Neuronal stem cell (in vitro differentiated cells): Measurements from ENCODE around the gene TMEM233.

ENCODE experiments used
- DNase-seq: peaks from one replicate; pipeline ENCODE4 v3.0.0-alpha.2; 2013; ENCODE audit warnings: low spot score
- H2AFZ ChIP-seq: one replicate; pipeline ENCODE4 v1.6.1; 2013; ENCODE audit warnings: mild to moderate bottlenecking, low read length, inconsistent platforms
- H2AK5ac ChIP-seq: 2 replicates; pipeline ENCODE4 v1.6.1; 2013; ENCODE audit warnings: low read depth, mild to moderate bottlenecking, inconsistent platforms, low read length, moderate library complexity, mixed read lengths
- H2BK120ac ChIP-seq: 2 replicates; pipeline ENCODE4 v1.6.1; 2013; ENCODE audit warnings: low read depth, mild to moderate bottlenecking, inconsistent platforms, low read length, moderate library complexity, mixed read lengths
- H2BK12ac ChIP-seq: one replicate; pipeline ENCODE4 v1.6.1; 2013; ENCODE audit warnings: low read length, inconsistent platforms
- H2BK15ac ChIP-seq: 2 replicates; pipeline ENCODE4 v1.6.1; 2013; ENCODE audit warnings: mild to moderate bottlenecking, low read length, inconsistent platforms, mixed read lengths
- H2BK5ac ChIP-seq: one replicate; pipeline ENCODE4 v1.6.1; 2013; ENCODE audit warnings: inconsistent platforms, mild to moderate bottlenecking, low read length, moderate library complexity
- H3K14ac ChIP-seq: one replicate; pipeline ENCODE4 v1.6.1; 2013; ENCODE audit warnings: low read length, inconsistent platforms
- H3K18ac ChIP-seq: 2 replicates; pipeline ENCODE4 v1.6.1; 2013; ENCODE audit warnings: low read length, inconsistent platforms
- H3K23ac ChIP-seq: 2 replicates; pipeline ENCODE4 v1.6.1; 2013; ENCODE audit warnings: low read depth, mild to moderate bottlenecking, mixed read lengths, low read length, inconsistent platforms; ENCODE audit not compliant: poor library complexity
- H3K27ac ChIP-seq: replicated peaks from 3 replicates; pipeline ENCODE4 v1.5.1; 2013; ENCODE audit warnings: low read length, inconsistent platforms
- H3K27me3 ChIP-seq, 3 experiments: 2 replicates each; pipeline ENCODE4 v1.6.1; 2013; ENCODE audit warnings: low read length in 3 of 3, mild to moderate bottlenecking in 2 of 3, inconsistent platforms in 1 of 3, low read depth in 1 of 3, mixed read lengths in 1 of 3, moderate library complexity in 1 of 3; ENCODE audit not compliant: control insufficient read depth in 3 of 3, insufficient read depth in 3 of 3
- H3K36me3 ChIP-seq, 2 donors: replicated peaks in 1 of 2; 2 replicates each; pipeline ENCODE4 v1.6.1; 2013; ENCODE audit warnings: low read length in 2 of 2; ENCODE audit not compliant: control insufficient read depth in 2 of 2, insufficient read depth in 2 of 2
- H3K4ac ChIP-seq: 2 replicates; pipeline ENCODE4 v1.6.1; 2013; ENCODE audit warnings: inconsistent platforms, mild to moderate bottlenecking, low read length, moderate library complexity
- H3K4me1 ChIP-seq, 2 donors: 1 replicate in 1 of 2; 2 replicates in 1 of 2; pipeline ENCODE4 v1.6.1; 2013; ENCODE audit warnings: low read length in 2 of 2, low read depth in 1 of 2; ENCODE audit not compliant: control insufficient read depth in 2 of 2, insufficient read depth in 1 of 2
- H3K4me2 ChIP-seq: one replicate; pipeline ENCODE4 v1.6.1; 2013; ENCODE audit warnings: mild to moderate bottlenecking, low read length, inconsistent platforms; ENCODE audit not compliant: insufficient read depth, poor library complexity, severe bottlenecking
- H3K4me3 ChIP-seq, 2 donors: 2 replicates each; pipeline ENCODE4 v1.5.1; 2013; ENCODE audit warnings: low read length in 2 of 2, mild to moderate bottlenecking in 2 of 2, inconsistent platforms in 1 of 2, moderate library complexity in 1 of 2
- H3K79me1 ChIP-seq: one replicate; pipeline ENCODE4 v1.6.1; 2013; ENCODE audit warnings: low read depth, mild to moderate bottlenecking, inconsistent platforms, low read length, moderate library complexity
- H3K9ac ChIP-seq: one replicate; pipeline ENCODE4 v1.6.1; 2013; ENCODE audit warnings: mild to moderate bottlenecking, low read depth, low read length, inconsistent platforms; ENCODE audit not compliant: poor library complexity
- H3K9me3 ChIP-seq, 2 donors: replicated peaks in 1 of 2; 2 replicates each; pipeline versions ENCODE3 to v1.6.1; 2013; ENCODE audit warnings: low read length in 2 of 2, mild to moderate bottlenecking in 2 of 2, inconsistent platforms in 1 of 2, low read depth in 1 of 2, mixed read lengths in 1 of 2, moderate library complexity in 1 of 2; ENCODE audit not compliant: control insufficient read depth in 2 of 2, insufficient read depth in 1 of 2
- H4K8ac ChIP-seq: one replicate; pipeline ENCODE4 v1.6.1; 2013; ENCODE audit warnings: low read depth, mild to moderate bottlenecking, inconsistent platforms, low read length, moderate library complexity
- H4K91ac ChIP-seq: one replicate; pipeline ENCODE4 v1.6.1; 2013; ENCODE audit warnings: low read length, low read depth, mild to moderate bottlenecking, inconsistent platforms; ENCODE audit not compliant: poor library complexity
- WGBS, 2 donors: extraction: QIAGEN DNeasy Blood & Tissue Kit; methylation state at CpG; one replicate each; pipeline ENCODE4 v1.1.7; 2013; ENCODE audit warnings: missing lambda C conversion rate in 2 of 2, mixed read lengths in 1 of 2; ENCODE audit not compliant: insufficient read length in 2 of 2, insufficient replicate concordance in 1 of 2; ENCODE audit errors: extremely low coverage in 2 of 2; 5-methylcytosine and 5-hydroxymethylcytosine counted together

Gene TMEM233

DNA sequence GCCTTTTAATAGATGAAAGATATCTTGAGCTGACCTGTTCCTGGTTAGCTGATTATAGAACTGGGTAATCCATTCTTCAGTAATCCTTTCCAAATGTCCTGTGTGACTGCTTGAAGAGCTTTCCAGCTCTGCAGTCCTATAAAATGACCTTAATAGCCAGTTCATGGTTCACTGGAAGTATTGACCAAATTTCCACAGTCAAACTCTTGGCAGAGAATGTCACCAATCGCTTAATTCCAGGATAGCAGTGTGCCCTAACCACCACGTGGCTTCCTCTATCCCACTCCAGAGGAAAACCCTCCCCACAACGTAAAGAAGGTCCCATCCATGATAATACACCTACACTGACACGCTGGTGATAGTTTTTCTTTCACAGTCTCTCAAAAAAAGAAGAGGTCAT lies 91.8 kb downstream of the TMEM233 start:
- DNase-seq = no peak
- Histone ChIP-seq H3K4me3 (no peak overlapping the region), H3K4me1 (no peaks in the 10 kb centered on the region), H2AFZ (no peak overlapping the region), H3K4me2 (no peak overlapping the region), H3K27ac (no peak overlapping the region), H2AK5ac (no peak overlapping the region), H4K91ac (no peak overlapping the region), H3K27me3 (no peaks in the 10 kb centered on the region), H3K9me3 (no peaks in the 10 kb centered on the region), H3K18ac (no peak overlapping the region), H3K14ac (no peak overlapping the region), H3K79me1 (no peaks in the 10 kb centered on the region), H3K36me3 (peaks cover 33 to 72% of the 10 kb centered on the region in 2 donors), H2BK5ac (no peak overlapping the region), H2BK120ac (no peak overlapping the region), H3K23ac (no peak overlapping the region), H4K8ac (no peak overlapping the region), H3K9ac (no peak overlapping the region), H3K4ac (no peak overlapping the region), H2BK15ac (no peak overlapping the region), H2BK12ac (no peak overlapping the region)
- no CpG with 5 or more reads among the region's 4 CpGs for WGBS, 2 donors

DNA sequence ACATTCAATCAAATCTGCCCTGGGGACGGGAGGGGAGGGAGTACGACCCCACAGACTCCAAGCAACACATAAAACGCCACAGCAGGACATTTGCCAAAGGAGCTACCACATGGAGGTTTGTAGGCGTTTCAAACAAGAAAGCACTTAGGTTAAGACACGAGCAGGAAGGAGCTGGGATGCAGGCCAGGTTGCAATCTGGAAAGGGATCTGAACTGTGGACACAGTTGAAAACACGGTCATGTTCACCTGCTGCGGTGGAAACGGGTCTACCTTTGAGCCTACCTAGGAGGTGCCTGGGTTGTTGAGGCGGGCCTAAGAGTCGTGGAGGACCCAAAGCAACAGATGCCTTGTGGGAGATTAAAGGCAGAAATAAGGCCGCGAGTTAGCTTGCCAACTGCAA lies 92.8 kb downstream of the TMEM233 start:
- H3K27me3 ChIP-seq = no peaks in the 10 kb centered on the region
- H4K8ac ChIP-seq = no peak overlapping the region
- H3K4me1 ChIP-seq = no peaks in the 10 kb centered on the region
- H2BK15ac ChIP-seq = no peak overlapping the region
- no peak overlapping the region for H3K4me2 ChIP-seq
- no peak overlapping the region for H2BK12ac ChIP-seq
- no peak overlapping the region for H4K91ac ChIP-seq
- H3K18ac ChIP-seq = no peak overlapping the region
- H3K23ac ChIP-seq = no peak overlapping the region
- no peak overlapping the region for H3K9ac ChIP-seq
- DNase-seq = no peak
- H3K4ac ChIP-seq = no peak overlapping the region
- no peaks in the 10 kb centered on the region for H3K79me1 ChIP-seq
- H3K27ac ChIP-seq = no peak overlapping the region
- no peak overlapping the region for H2BK120ac ChIP-seq
- H3K14ac ChIP-seq = no peak overlapping the region
- no peaks in the 10 kb centered on the region for H3K9me3 ChIP-seq
- no peak overlapping the region for H2AK5ac ChIP-seq
- H3K36me3 ChIP-seq = peaks cover 32 to 69% of the 10 kb centered on the region in 2 donors
- no peak overlapping the region for H3K4me3 ChIP-seq
- H2AFZ ChIP-seq = no peak overlapping the region
- WGBS, 2 donors = no CpG with 5 or more reads among the region's 12 CpGs
- H2BK5ac ChIP-seq = no peak overlapping the region

DNA sequence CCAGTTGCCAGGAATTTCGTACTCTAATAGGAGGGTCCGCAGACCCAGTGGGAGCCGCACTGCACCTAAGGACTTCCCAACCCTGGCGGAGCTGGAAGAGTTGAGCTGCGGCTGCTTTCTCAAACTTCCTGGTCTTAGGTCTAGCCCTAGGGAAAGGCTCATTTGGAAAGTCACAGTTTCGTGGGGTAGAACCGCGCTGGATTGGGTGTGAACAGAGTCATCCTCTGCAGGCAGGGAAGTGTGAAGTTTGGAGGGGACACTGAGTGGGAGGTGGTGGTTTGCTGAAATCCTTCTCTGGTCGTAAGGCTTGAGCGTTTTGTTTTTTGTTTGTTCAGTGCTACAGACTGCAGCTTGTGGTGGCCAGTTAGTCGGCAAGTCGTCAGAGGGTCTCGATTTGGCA lies 93.2 kb downstream of the TMEM233 start:
- Histone ChIP-seq H3K4me1 (no peaks in the 10 kb centered on the region), H2AFZ (no peak overlapping the region), H3K27me3 (no peaks in the 10 kb centered on the region), H2BK120ac (no peak overlapping the region), H3K4me3 (no peak overlapping the region), H3K9ac (no peak overlapping the region), H3K14ac (no peak overlapping the region), H3K9me3 (no peaks in the 10 kb centered on the region), H3K79me1 (no peaks in the 10 kb centered on the region), H3K36me3 (peaks cover 29 to 69% of the 10 kb centered on the region in 2 donors), H2BK15ac (no peak overlapping the region), H3K4me2 (no peak overlapping the region), H3K4ac (no peak overlapping the region), H2BK12ac (no peak overlapping the region), H4K8ac (no peak overlapping the region), H2AK5ac (no peak overlapping the region), H3K27ac (no peak overlapping the region), H3K23ac (no peak overlapping the region), H2BK5ac (no peak overlapping the region), H3K18ac (no peak overlapping the region), H4K91ac (no peak overlapping the region)
- WGBS, 2 donors = no CpG with 5 or more reads among the region's 13 CpGs
- DNase-seq = no peak

DNA sequence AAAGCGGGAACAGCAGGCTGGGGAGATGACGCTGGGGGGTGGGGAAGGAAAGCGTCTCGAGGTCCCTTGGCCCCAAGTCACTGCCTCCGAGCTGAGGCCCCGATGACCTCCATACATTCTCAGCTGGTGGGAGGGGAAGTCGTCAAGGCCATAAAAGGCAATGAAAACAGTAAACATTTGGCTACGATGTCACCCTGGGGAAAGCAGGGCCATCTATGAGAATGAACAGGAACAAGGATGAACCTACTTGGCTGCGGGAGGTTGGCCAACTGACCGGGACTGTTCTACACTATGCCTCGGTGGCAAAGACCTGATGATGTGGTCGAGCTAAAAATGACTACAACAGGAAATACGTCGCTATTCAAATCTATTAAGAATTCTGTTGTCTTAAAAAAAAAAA lies 93.8 kb downstream of the TMEM233 start:
- Histone ChIP-seq H3K14ac (no peak overlapping the region), H3K79me1 (no peaks in the 10 kb centered on the region), H3K36me3 (peaks cover 29 to 69% of the 10 kb centered on the region in 2 donors), H3K27me3 (no peaks in the 10 kb centered on the region), H3K4me3 (peak overlapping the region in 1 of 2 donors; percentile 10), H3K27ac (no peak overlapping the region), H3K23ac (no peak overlapping the region), H3K18ac (no peak overlapping the region), H2AFZ (no peak overlapping the region), H3K9ac (no peak overlapping the region), H3K4me1 (no peaks in the 10 kb centered on the region), H2BK120ac (no peak overlapping the region), H4K8ac (no peak overlapping the region), H3K9me3 (no peaks in the 10 kb centered on the region), H2AK5ac (no peak overlapping the region), H2BK12ac (no peak overlapping the region), H2BK5ac (no peak overlapping the region), H2BK15ac (no peak overlapping the region), H3K4me2 (no peak overlapping the region), H4K91ac (no peak overlapping the region), H3K4ac (no peak overlapping the region)
- WGBS, 2 donors = no CpG with 5 or more reads among the region's 14 CpGs
- no peak for DNase-seq
